Liver (tissue), 9 donors: ENCODE measurements around the gene RNF6. TPM values are rescaled to one million over a fixed set of nuclear protein-coding genes. Genes with fewer than 3 reads are reported as not detected.

Experiments used
- DNase-seq: peaks from one replicate; pipeline ENCODE4 v3.0.0-alpha.2; 2017; ENCODE audit warnings: low spot score
- H3K27ac ChIP-seq, 2 donors: one replicate each; pipeline ENCODE4 v1.7.0; 2013; ENCODE audit warnings: inconsistent platforms in 2 of 2, low read length in 2 of 2, control low read depth in 1 of 2, low read depth in 1 of 2, mild to moderate bottlenecking in 1 of 2
- H3K27me3 ChIP-seq, 4 donors: one replicate each; pipeline versions ENCODE4 v1.6.1 to v1.7.0; 2013; ENCODE audit warnings: low read length in 3 of 4, inconsistent platforms in 1 of 4, mild to moderate bottlenecking in 1 of 4, moderate library complexity in 1 of 4; ENCODE audit not compliant: control insufficient read depth in 4 of 4, insufficient read depth in 4 of 4
- H3K36me3 ChIP-seq, 4 donors: one replicate each; pipeline versions ENCODE4 v1.6.1 to v1.7.0; 2013; ENCODE audit warnings: low read length in 3 of 4, mild to moderate bottlenecking in 3 of 4, low read depth in 1 of 4, moderate library complexity in 1 of 4; ENCODE audit not compliant: control insufficient read depth in 4 of 4, insufficient read depth in 3 of 4
- H3K4me1 ChIP-seq, 4 donors: one replicate each; pipeline versions ENCODE4 v1.6.1 to v1.7.0; 2013; ENCODE audit warnings: low read length in 3 of 4, mild to moderate bottlenecking in 3 of 4, moderate library complexity in 1 of 4; ENCODE audit not compliant: control insufficient read depth in 4 of 4, insufficient read depth in 4 of 4
- H3K4me3 ChIP-seq, 3 donors: one replicate each; pipeline versions ENCODE4 v1.6.1 to v1.7.0; 2013; ENCODE audit warnings: low read length in 3 of 3, control low read depth in 1 of 3, low read depth in 1 of 3, mild to moderate bottlenecking in 1 of 3
- H3K9ac ChIP-seq, 2 donors: one replicate each; pipeline ENCODE4 v1.7.0; 2013; ENCODE audit warnings: low read length in 2 of 2, mild to moderate bottlenecking in 2 of 2, moderate library complexity in 2 of 2, control low read depth in 1 of 2, low read depth in 1 of 2
- H3K9me3 ChIP-seq, 4 donors: one replicate each; pipeline versions ENCODE4 v1.6.1 to v1.7.0; 2013; ENCODE audit warnings: low read length in 3 of 4; ENCODE audit not compliant: control insufficient read depth in 4 of 4
- ATF3 ChIP-seq: IDR thresholded peaks from 2 replicates; pipeline ENCODE4 v1.6.1; 2016; ENCODE audit warnings: antibody characterized with exemption
- CTCF ChIP-seq: fragments of 150-350 bp; IDR thresholded peaks from 2 replicates; pipeline ENCODE4 v1.5.1; 2017; ENCODE audit warnings: improper control_type of control experiment, low read depth, low read length; ENCODE audit not compliant: missing input control
- EGR1 ChIP-seq, 2 donors: IDR thresholded peaks; 2 replicates each; pipeline ENCODE4 v1.6.1; 2016 to 2018; ENCODE audit warnings: antibody characterized with exemption in 2 of 2, low read depth in 2 of 2
- FOXA1 ChIP-seq: IDR thresholded peaks from 2 replicates; pipeline ENCODE4 v1.6.1; 2016; ENCODE audit warnings: antibody characterized with exemption
- FOXA2 ChIP-seq: IDR thresholded peaks from 2 replicates; pipeline ENCODE4 v1.6.1; 2016; ENCODE audit warnings: antibody characterized with exemption
- GABPA ChIP-seq, 2 donors: IDR thresholded peaks in 1 of 2; conservative IDR thresholded peaks in 1 of 2; 2 replicates each; pipeline ENCODE4 v1.6.1; 2016; ENCODE audit warnings: antibody characterized with exemption in 2 of 2, mild to moderate bottlenecking in 1 of 2, moderate library complexity in 1 of 2
- HNF4A ChIP-seq, 2 donors: conservative IDR thresholded peaks; 2 replicates each; pipeline ENCODE4 v1.6.1; 2016; ENCODE audit warnings: antibody characterized with exemption in 2 of 2, mild to moderate bottlenecking in 2 of 2
- HNF4G ChIP-seq: IDR thresholded peaks from 2 replicates; pipeline ENCODE4 v1.6.1; 2016; ENCODE audit warnings: antibody characterized with exemption
- JUND ChIP-seq, 2 donors: IDR thresholded peaks; 2 replicates each; pipeline ENCODE4 v1.6.1; 2016; ENCODE audit warnings: antibody characterized with exemption in 2 of 2
- MAX ChIP-seq: IDR thresholded peaks from 2 replicates; pipeline ENCODE4 v1.6.1; 2016; ENCODE audit warnings: antibody characterized with exemption
- NR2F2 ChIP-seq: IDR thresholded peaks from 2 replicates; pipeline ENCODE4 v1.6.1; 2016; ENCODE audit warnings: antibody characterized with exemption
- RAD21 ChIP-seq, 2 donors: IDR thresholded peaks; 2 replicates each; pipeline ENCODE4 v1.6.1; 2016; ENCODE audit warnings: antibody characterized with exemption in 2 of 2, mild to moderate bottlenecking in 2 of 2
- REST ChIP-seq: IDR thresholded peaks from 2 replicates; pipeline ENCODE4 v1.6.1; 2016; ENCODE audit warnings: antibody characterized with exemption, mild to moderate bottlenecking
- RXRA ChIP-seq, 2 donors: IDR thresholded peaks; 2 replicates each; pipeline ENCODE4 v1.6.1; 2017 to 2018; ENCODE audit warnings: antibody characterized with exemption in 2 of 2, mild to moderate bottlenecking in 1 of 2
- SP1 ChIP-seq: IDR thresholded peaks from 2 replicates; pipeline ENCODE4 v1.6.1; 2018; ENCODE audit warnings: antibody characterized with exemption, mild to moderate bottlenecking
- TAF1 ChIP-seq: conservative IDR thresholded peaks from 2 replicates; pipeline ENCODE4 v1.6.1; 2016; ENCODE audit warnings: antibody characterized with exemption, mild to moderate bottlenecking
- YY1 ChIP-seq: IDR thresholded peaks from 2 replicates; pipeline ENCODE4 v1.6.1; 2016; ENCODE audit warnings: antibody characterized with exemption, mild to moderate bottlenecking
- ZBTB33 ChIP-seq: IDR thresholded peaks from 2 replicates; pipeline ENCODE4 v1.6.1; 2016; ENCODE audit warnings: antibody characterized with exemption
- WGBS: extraction: QIAGEN DNeasy Blood & Tissue Kit; methylation state at CpG from one replicate; pipeline ENCODE4 v1.1.7; 2013; 5-methylcytosine and 5-hydroxymethylcytosine counted together
- polyA plus RNA-seq, 2 donors: library from polyadenylated mRNA; stranded (reverse) in 1 of 2; unstranded in 1 of 2; fragments of 200-250 nt in 1 of 2; fragments of >200 nt in 1 of 2; fragmentation: Nextera tagmentation in 1 of 2; extraction: Ambion mirVana in 1 of 2; gene quantifications; one replicate each; pipeline versions ENCODE4 v1.2.1 to v1.2.3, GENCODE V29; 2013 to 2015
- total RNA-seq, 2 donors: library from RNA; depleted of rRNA; stranded (reverse); fragments of >200 nt; gene quantifications; one replicate each; pipeline ENCODE4 v1.2.3, GENCODE V29; 2014
- donor health status: healthy.
- donor health status: healthy.
- donor health status: healthy.
- donor health status: healthy.
- donor health status: healthy.

RNF6 gene
- total RNA-seq, result 10 to 100 TPM; 21.2 to 21.9 TPM
- polyA plus RNA-seq, result 1 to 10 TPM; 8.1 to 8.4 TPM

DNA sequence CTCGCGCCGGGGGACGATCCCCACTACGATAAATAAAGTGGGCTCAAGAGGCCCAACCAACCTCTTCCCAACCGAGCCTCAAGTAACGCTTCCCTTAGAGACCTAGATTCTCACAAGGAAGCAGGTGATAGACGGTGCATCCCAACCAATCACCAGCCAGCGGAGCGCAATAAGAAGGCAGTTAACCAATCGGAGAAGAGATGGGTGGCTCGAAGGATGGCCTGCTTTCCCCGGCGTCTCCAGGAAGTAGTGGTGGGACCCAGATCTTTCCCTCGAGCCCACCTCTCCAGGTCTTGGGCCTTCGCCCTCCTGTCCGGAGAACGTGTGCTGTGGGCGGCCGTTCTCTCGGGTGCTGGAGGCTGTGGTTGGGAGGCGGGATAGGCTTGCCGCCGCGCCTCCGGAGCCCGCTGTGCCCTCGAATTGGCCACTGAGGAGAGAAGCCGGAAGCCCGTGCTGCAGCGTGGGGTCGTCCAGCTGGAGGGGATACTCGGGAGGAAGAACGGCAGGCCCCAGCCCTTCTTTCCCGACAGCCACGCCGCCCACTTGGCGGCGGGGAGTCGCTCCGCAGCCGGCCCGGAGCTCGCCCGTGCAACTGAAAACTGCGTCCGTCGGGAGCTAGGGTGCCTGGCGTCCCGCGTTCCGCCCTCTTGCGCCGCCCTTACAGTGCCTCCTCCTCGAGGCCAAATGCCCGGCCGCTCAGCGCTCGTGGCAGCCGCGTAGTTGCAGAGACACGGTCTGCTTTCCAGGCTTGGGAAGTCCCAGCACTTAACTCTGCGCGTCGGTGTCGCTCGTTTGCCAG is at the start of gene RNF6:
RNF6 (minus strand) TSS at position 594 of the 799 bp plus-strand sequence. CDS start 2,665 bp downstream, outside the sequence.
- Histone ChIP-seq H3K9me3 (no peaks in the 10 kb centered on the region), H3K4me1 (peaks cover 3 to 19% (median 11%) of the 10 kb centered on the region in 4 donors), H3K9ac (peak within 1 kb of the TSS; percentile 72 to 73), H3K27ac (peak within 1 kb of the TSS; percentile 79 to 93), H3K27me3 (no peaks in the 10 kb centered on the region), H3K36me3 (peaks cover 0 to 26% (median 20%) of the 10 kb centered on the region in 4 donors), H3K4me3 (peak within 1 kb of the TSS; percentile 70 to 96 (median 87))
- WGBS, result under 1% methylated on average over 67 of the region's 67 CpGs
- TF ChIP-seq NR2F2 (no peak), REST (peak; percentile 15), RAD21 (IDR thresholded peaks at IDR 0.05) (peak in 1 of 2 donors; percentile 37), HNF4G (no peak), EGR1 (IDR thresholded peaks at IDR 0.05; ENCODE audit: low read depth in 2 of 2) (no peak), TAF1 (peak; percentile 52), FOXA1 (no peak), SP1 (peak; percentile 90), RXRA (IDR thresholded peaks at IDR 0.05) (no peak), JUND (IDR thresholded peaks at IDR 0.05) (no peak), MAX (no peak), FOXA2 (no peak), HNF4A (conservative IDR thresholded peaks at IDR 0.05) (no peak), CTCF (no peak), ZBTB33 (no peak), YY1 (peak; percentile 60), GABPA (IDR thresholded peaks at IDR 0.05 in 1 of 2, conservative IDR thresholded peaks at IDR 0.05 in 1 of 2) (peak; percentile 75 to 88), ATF3 (no peak)
- peak; percentile 91 for DNase-seq
